Sigmoid colon (tissue), 7 donors: Measurements from ENCODE around the gene PHGDH. TPM values are rescaled to one million over a fixed set of nuclear protein-coding genes. Genes with fewer than 3 reads are reported as not detected.

Experiments used
- DNase-seq: peaks from one replicate; pipeline ENCODE4 v3.0.0-alpha.2; 2019
- H3K27ac ChIP-seq, 4 donors: fragments of 200-600 bp; sonication (generic); one replicate each; pipeline ENCODE4 v1.5.1; 2016 to 2019; ENCODE audit warnings: mild to moderate bottlenecking in 1 of 4
- H3K27me3 ChIP-seq, 3 donors: fragments of 200-600 bp; sonication (generic); one replicate each; pipeline ENCODE4 v1.5.1; 2019; ENCODE audit warnings: mild to moderate bottlenecking in 1 of 3
- H3K36me3 ChIP-seq, 4 donors: fragments of 200-600 bp; sonication (generic); one replicate each; pipeline ENCODE4 v1.5.1; 2016 to 2019
- H3K4me1 ChIP-seq, 4 donors: fragments of 200-600 bp; sonication (generic); one replicate each; pipeline ENCODE4 v1.5.1; 2017 to 2019
- H3K4me3 ChIP-seq, 4 donors: fragments of 200-600 bp; sonication (generic); one replicate each; pipeline ENCODE4 v1.5.1; 2017 to 2019; ENCODE audit warnings: mild to moderate bottlenecking in 2 of 4, moderate library complexity in 1 of 4
- H3K9me3 ChIP-seq, 4 donors: fragments of 200-600 bp in 3 of 4; sonication (generic) in 3 of 4; one replicate each; pipeline versions ENCODE4 v1.5.1 to v1.6.1; 2013 to 2019
- EP300 ChIP-seq, 4 donors: sonication (generic); formaldehyde crosslinking; IDR thresholded peaks; one replicate each; pipeline ENCODE4 v1.6.1; 2017; ENCODE audit warnings: antibody characterized with exemption in 4 of 4
- POLR2A ChIP-seq, 2 donors: fragments of 450-650 bp; IDR thresholded peaks; one replicate each; pipeline ENCODE4 v1.6.1; 2016; ENCODE audit warnings: antibody characterized with exemption in 2 of 2, mild to moderate bottlenecking in 2 of 2, moderate library complexity in 2 of 2
- POLR2AphosphoS5 ChIP-seq, 4 donors: sonication (generic); formaldehyde crosslinking; IDR thresholded peaks; one replicate each; pipeline ENCODE4 v1.6.1; 2017; ENCODE audit warnings: antibody characterized with exemption in 4 of 4
- WGBS, 2 donors: extraction: QIAGEN DNeasy Blood & Tissue Kit; methylation state at CpG; one replicate each; pipeline ENCODE4 v1.1.7; 2013; 5-methylcytosine and 5-hydroxymethylcytosine counted together
- intact Hi-C: fragments of 100-400 bp; cut with DNase I; formaldehyde crosslinking; loops from one replicate; pipeline ENCODE4 v1.15.1; 2023
- polyA plus RNA-seq, 3 donors: library from polyadenylated mRNA; stranded (reverse); fragments of 200-250 nt; gene quantifications; one replicate each; pipeline ENCODE4 v1.2.3, GENCODE V29; 2013
- total RNA-seq, 4 donors: library from RNA; depleted of rRNA; stranded (reverse); fragments of >200 nt; gene quantifications; one replicate each; pipeline ENCODE4 v1.1.0, GENCODE V29; 2016
- TF ChIP-seq, protein P1 (sequence below), 4 experiments: fragments of 450-650 bp in 3 of 4; fragments of 200-600 bp in 1 of 4; IDR thresholded peaks; one replicate each; pipeline ENCODE4 v1.5.1; 2016 to 2019; ENCODE audit warnings: antibody characterized with exemption in 4 of 4, mild to moderate bottlenecking in 3 of 4, moderate library complexity in 2 of 4
- donor health status: healthy with polysubstance abuse.
- donor health status: Bipolar disorder and iron deficiency.
- donor health status: healthy.

PHGDH gene
- total and polyA plus RNA-seq, 7 donors, result 3.9 to 37.7 (median 22.0) TPM

DNA sequence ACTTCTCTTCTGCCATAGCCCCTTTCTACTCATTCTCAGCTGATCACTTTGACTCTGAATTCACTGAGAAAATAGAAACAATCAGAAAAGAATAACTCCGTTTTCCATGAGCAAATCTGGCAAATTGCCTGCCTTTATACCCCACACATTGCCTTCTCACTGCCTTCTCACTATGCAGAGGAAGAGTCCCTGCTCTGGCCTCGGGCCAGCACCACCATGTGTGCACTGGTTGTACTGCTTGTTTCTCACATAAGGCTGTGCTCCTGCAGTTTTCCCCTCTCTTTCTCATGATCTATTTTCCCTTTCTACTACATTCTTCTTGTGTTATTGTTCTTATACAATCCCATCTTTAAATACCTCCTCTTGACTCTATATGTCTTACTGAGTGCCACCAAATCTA, 59.3 kb downstream of the PHGDH start:
- Histone ChIP-seq H3K27ac (no peak overlapping the region), H3K27me3 (no peaks in the 10 kb centered on the region), H3K4me3 (no peak overlapping the region), H3K4me1 (peaks cover 0 to 7% (median 2%) of the 10 kb centered on the region in 4 donors), H3K9me3 (no peaks in the 10 kb centered on the region), H3K36me3 (no peaks in the 10 kb centered on the region)
- 25 to 40% methylated on average over 2 of the region's 2 CpGs for WGBS, 2 donors
- DNase-seq, result no peak
- TF ChIP-seq POLR2AphosphoS5 (IDR thresholded peaks at IDR 0.05) (no peak), EP300 (IDR thresholded peaks at IDR 0.05) (no peak), POLR2A (IDR thresholded peaks at IDR 0.05) (no peak)
- TF ChIP-seq, protein P1, sequence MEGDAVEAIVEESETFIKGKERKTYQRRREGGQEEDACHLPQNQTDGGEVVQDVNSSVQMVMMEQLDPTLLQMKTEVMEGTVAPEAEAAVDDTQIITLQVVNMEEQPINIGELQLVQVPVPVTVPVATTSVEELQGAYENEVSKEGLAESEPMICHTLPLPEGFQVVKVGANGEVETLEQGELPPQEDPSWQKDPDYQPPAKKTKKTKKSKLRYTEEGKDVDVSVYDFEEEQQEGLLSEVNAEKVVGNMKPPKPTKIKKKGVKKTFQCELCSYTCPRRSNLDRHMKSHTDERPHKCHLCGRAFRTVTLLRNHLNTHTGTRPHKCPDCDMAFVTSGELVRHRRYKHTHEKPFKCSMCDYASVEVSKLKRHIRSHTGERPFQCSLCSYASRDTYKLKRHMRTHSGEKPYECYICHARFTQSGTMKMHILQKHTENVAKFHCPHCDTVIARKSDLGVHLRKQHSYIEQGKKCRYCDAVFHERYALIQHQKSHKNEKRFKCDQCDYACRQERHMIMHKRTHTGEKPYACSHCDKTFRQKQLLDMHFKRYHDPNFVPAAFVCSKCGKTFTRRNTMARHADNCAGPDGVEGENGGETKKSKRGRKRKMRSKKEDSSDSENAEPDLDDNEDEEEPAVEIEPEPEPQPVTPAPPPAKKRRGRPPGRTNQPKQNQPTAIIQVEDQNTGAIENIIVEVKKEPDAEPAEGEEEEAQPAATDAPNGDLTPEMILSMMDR (IDR thresholded peaks at IDR 0.05), result no peak
- intact Hi-C loops, result no loop called here

DNA sequence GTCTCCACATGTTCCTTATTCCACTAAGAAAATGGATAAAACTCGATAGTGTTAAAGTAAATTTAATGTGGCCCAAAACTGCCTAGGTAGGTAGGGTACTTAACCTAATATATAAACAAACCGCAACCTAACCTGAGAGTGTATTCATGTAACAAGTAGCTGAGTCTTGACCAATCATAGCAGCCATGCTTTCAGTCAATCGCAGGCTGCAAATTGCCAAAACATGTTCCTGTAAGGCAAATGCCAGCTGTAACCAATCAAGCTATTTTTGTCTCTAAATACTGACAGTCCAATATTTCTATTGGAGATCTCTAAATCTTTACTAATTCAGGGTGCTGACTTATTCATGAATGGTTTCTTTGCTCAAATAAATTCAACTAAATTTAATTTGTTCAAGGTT, 60.0 kb downstream of the PHGDH start:
- Histone ChIP-seq H3K27ac (no peak overlapping the region), H3K27me3 (no peaks in the 10 kb centered on the region), H3K36me3 (no peaks in the 10 kb centered on the region), H3K4me3 (no peak overlapping the region), H3K9me3 (no peaks in the 10 kb centered on the region), H3K4me1 (peaks cover 0 to 2% (median 0%) of the 10 kb centered on the region in 4 donors)
- DNase-seq, result no peak
- WGBS, 2 donors, result 72 to 78% methylated on average over 3 of the region's 3 CpGs
- intact Hi-C loops, result no loop called here
- TF ChIP-seq EP300 (IDR thresholded peaks at IDR 0.05), result no peak
- peak in 1 of 4 donors; percentile 19 for TF ChIP-seq POLR2AphosphoS5 (IDR thresholded peaks at IDR 0.05)

DNA sequence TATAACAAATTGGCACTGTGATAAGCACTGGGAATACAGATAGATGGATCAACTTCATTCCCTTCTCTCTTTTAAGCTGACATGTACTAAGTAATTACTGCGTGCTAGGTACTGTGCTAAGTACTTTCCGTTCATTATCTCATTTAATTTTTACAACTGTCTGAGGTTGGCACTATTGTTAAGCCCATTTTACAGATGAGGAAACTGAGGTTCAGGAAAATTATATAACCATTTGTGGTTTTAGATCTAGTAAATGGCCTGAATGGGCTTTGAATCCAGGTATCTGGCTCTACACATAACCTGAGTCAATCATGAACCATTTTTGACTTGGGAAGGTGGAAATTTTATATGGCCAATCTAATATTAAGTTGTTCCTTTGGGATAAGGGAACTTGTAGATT, 60.6 kb downstream of the PHGDH start:
- WGBS, 2 donors, result 91 to 95% methylated on average over 2 of the region's 2 CpGs
- Histone ChIP-seq H3K36me3 (no peaks in the 10 kb centered on the region), H3K9me3 (no peaks in the 10 kb centered on the region), H3K4me3 (no peak overlapping the region), H3K27me3 (no peaks in the 10 kb centered on the region), H3K4me1 (no peaks in the 10 kb centered on the region), H3K27ac (no peak overlapping the region)
- intact Hi-C loops, result no loop called here
- DNase-seq, result no peak
- TF ChIP-seq POLR2A (IDR thresholded peaks at IDR 0.05) (no peak), EP300 (IDR thresholded peaks at IDR 0.05) (no peak), POLR2AphosphoS5 (IDR thresholded peaks at IDR 0.05) (no peak)
- TF ChIP-seq, protein P1 (IDR thresholded peaks at IDR 0.05), result no peak

DNA sequence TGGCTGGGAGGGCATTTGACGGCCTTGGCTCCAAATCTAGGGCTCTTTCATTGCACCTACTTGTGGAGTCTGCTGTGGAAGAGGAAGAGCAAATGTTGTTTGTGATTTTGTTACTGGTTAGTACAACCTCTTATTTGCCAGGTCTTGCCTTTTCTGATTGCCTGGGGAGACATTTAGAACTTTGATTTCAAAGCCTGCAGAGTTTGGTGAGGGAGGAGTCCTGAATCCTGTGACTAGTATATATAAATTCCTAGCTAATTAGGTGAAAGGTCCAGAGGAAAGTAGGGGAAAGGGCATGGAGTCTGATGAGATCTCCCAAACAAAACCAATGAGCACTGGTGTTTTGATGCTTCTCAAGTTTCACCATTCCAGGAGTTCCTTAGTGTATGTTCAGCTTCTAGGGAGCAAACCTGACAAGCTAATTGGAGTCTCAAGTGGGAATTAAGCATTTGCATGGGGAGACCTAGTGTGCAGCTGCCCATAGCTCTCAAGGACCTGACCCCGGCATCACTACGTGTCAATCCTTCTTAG, 62.0 kb downstream of the PHGDH start:
- Histone ChIP-seq H3K27me3 (no peaks in the 10 kb centered on the region), H3K36me3 (no peaks in the 10 kb centered on the region), H3K27ac (no peak overlapping the region), H3K4me3 (no peak overlapping the region), H3K4me1 (no peaks in the 10 kb centered on the region), H3K9me3 (no peaks in the 10 kb centered on the region)
- 39 to 69% methylated on average over 3 of the region's 3 CpGs for WGBS, 2 donors
- DNase-seq, result no peak
- TF ChIP-seq EP300 (IDR thresholded peaks at IDR 0.05) (no peak), POLR2AphosphoS5 (IDR thresholded peaks at IDR 0.05) (no peak), POLR2A (IDR thresholded peaks at IDR 0.05) (no peak)
- TF ChIP-seq, protein P1 (IDR thresholded peaks at IDR 0.05), result no peak
- intact Hi-C loops, result no loop called here

DNA sequence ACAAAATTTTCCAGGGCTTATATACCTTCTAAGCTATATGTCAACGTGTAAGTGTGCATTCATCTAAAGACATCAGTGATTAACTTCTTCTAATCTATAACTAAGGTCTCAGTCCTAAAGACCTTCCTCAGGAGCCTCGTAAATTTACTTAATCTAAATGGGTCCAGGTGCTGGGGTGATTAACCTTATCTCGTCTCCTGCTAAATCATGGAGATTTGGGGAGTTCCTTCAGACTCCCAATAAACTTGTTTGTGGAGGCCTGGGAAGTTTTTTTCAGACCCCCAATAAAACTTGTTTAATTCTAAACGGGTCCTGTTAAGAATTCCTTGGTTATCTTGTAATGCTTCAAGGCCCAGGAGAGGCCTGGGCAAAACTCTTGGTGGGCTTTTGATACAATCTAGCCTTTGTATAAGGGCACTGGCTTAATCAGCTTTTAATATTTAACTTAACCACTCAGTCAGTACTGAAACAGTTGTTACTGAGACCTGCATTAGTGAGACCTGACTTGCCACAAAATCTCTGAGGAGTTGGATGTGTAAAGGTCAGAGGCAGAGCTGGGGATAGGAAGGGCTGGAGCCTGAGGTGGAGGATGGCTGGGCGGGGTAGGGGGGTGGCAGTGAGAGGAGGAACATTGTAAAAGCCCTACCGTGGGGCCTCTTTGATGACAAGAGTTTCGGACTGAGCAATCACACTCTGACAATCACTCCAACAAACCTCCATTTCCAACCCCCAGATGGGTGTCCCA, 63.2 kb downstream of the PHGDH start:
- intact Hi-C loops, result no loop called here
- H3K27ac ChIP-seq, result no peak overlapping the region
- no peaks in the 10 kb centered on the region for H3K36me3 ChIP-seq
- H3K4me1 ChIP-seq, result peaks cover 0 to 6% (median 1%) of the 10 kb centered on the region in 4 donors
- H3K9me3 ChIP-seq, result no peaks in the 10 kb centered on the region
- 22 to 61% methylated on average over 7 of the region's 7 CpGs for WGBS, 2 donors
- no peak overlapping the region for H3K4me3 ChIP-seq
- TF ChIP-seq POLR2A (IDR thresholded peaks at IDR 0.05) (no peak), EP300 (IDR thresholded peaks at IDR 0.05) (no peak), POLR2AphosphoS5 (IDR thresholded peaks at IDR 0.05) (no peak)
- TF ChIP-seq, protein P1 (IDR thresholded peaks at IDR 0.05), result no peak
- H3K27me3 ChIP-seq, result no peaks in the 10 kb centered on the region
- DNase-seq, result no peak
